HepG2 (cell line): ENCODE data around the gene ISCA2. TPM values are rescaled to one million over a fixed set of nuclear protein-coding genes. Genes with fewer than 3 reads are reported as not detected.

Experiments
- ATAC-seq: fragments of 200-7000 bp; cut with Tn5 transposase; 3 replicates; pipeline ENCODE4 v1.9.1; 2020; ENCODE audit warnings: mild to moderate bottlenecking, moderate library complexity
- BruUV-seq: library from RNA; stranded (reverse); fragments of 400-500 nt; replicated peaks from 2 replicates; lab custom pipeline; 2021; lab: Mats Ljungman, UMichigan
- CTCF ChIA-PET: fragments of 300-600 bp; formaldehyde crosslinking; extraction: SDS; loops from one replicate; lab custom pipeline; 2021; ENCODE audit warnings: low total read pairs, inconsistent platforms, low intra/inter-chr PET ratio; lab: Yijun Ruan, JAX
- POLR2A ChIA-PET: fragments of 350-600 bp; sonication (Branson Sonifier 250); formaldehyde crosslinking; loops from one replicate; lab custom pipeline; 2020; ENCODE audit warnings: antibody characterized with exemption, inconsistent platforms; lab: Yijun Ruan, JAX
- DNase-seq: peaks from one replicate; pipeline ENCODE4 v3.0.0-alpha.2; 2015; ENCODE audit warnings: low spot score
- FAIRE-seq: peaks from 3 replicates; lab custom pipeline; 2011; peaks lifted over from hg19 to GRCh38; lab: Jason Lieb, UNC
- H2AFZ ChIP-seq: one replicate; pipeline ENCODE4 v1.6.1; 2011; ENCODE audit warnings: low read length, inconsistent platforms
- H3K27ac ChIP-seq: fragments of 300-600 bp; 3 replicates; pipeline ENCODE4 v1.8.0; 2011; ENCODE audit warnings: mixed run types, mild to moderate bottlenecking, mixed read lengths, low read length, inconsistent platforms; ENCODE audit not compliant: insufficient read depth; ENCODE audit errors: extremely low read length
- H3K27me3 ChIP-seq, 2 experiments: fragments of 200-600 bp in 1 of 2; 2 replicates in 1 of 2; 3 replicates in 1 of 2; pipeline versions ENCODE4 v1.6.0 to v1.8.0; 2011; ENCODE audit warnings: low read length in 2 of 2, mild to moderate bottlenecking in 2 of 2, moderate library complexity in 2 of 2, inconsistent platforms in 1 of 2; ENCODE audit not compliant: insufficient read depth in 2 of 2, control insufficient read depth in 1 of 2
- H3K36me3 ChIP-seq, 2 experiments: fragments of 200-600 bp in 1 of 2; replicated peaks in 1 of 2; 2 replicates in 1 of 2; 3 replicates in 1 of 2; pipeline versions ENCODE4 v1.5.1 to v1.8.0; 2011; ENCODE audit warnings: low read length in 2 of 2, inconsistent platforms in 1 of 2; ENCODE audit not compliant: insufficient read depth in 2 of 2, control insufficient read depth in 1 of 2
- H3K4me1 ChIP-seq: 2 replicates; pipeline ENCODE4 v1.5.1; 2012; ENCODE audit warnings: low read length, inconsistent platforms; ENCODE audit not compliant: insufficient read depth
- H3K4me2 ChIP-seq: 2 replicates; pipeline ENCODE4 v1.6.0; 2011; ENCODE audit warnings: low read depth, low read length, inconsistent platforms
- H3K4me3 ChIP-seq, 3 experiments: fragments of 200-600 bp in 1 of 3; sonication (generic), shearing (Covaris generic) in 1 of 3; replicated peaks in 1 of 3; 2 replicates each; pipeline ENCODE4 v1.5.1; 2011 to 2016; ENCODE audit warnings: low read length in 3 of 3, inconsistent platforms in 2 of 3, low read depth in 2 of 3, mild to moderate bottlenecking in 2 of 3, control low read depth in 1 of 3, mixed read lengths in 1 of 3; ENCODE audit not compliant: insufficient read depth in 1 of 3
- H3K79me2 ChIP-seq: one replicate; pipeline ENCODE4 v1.6.1; 2011; ENCODE audit warnings: low read length, inconsistent platforms; ENCODE audit not compliant: insufficient read depth
- H3K9ac ChIP-seq: 2 replicates; pipeline ENCODE4 v1.6.0; 2011; ENCODE audit warnings: mild to moderate bottlenecking, low read depth, low read length, inconsistent platforms; ENCODE audit not compliant: insufficient read depth
- H3K9me3 ChIP-seq: 2 replicates; pipeline ENCODE4 v1.5.1; 2012; ENCODE audit warnings: mild to moderate bottlenecking, low read length
- H4K20me1 ChIP-seq: 2 replicates; pipeline ENCODE4 v1.6.0; 2011; ENCODE audit warnings: inconsistent platforms, mild to moderate bottlenecking, low read length, moderate library complexity; ENCODE audit not compliant: insufficient read depth
- AGO2 ChIP-seq: fragments of 200-400 bp; formaldehyde crosslinking; optimal IDR thresholded peaks from 2 replicates; pipeline ENCODE3; 2017; ENCODE audit warnings: mild to moderate bottlenecking, low read depth, low read length, moderate library complexity
- ATF7-NPFF ChIP-seq: sonication (generic); formaldehyde crosslinking; IDR thresholded peaks from 2 replicates; pipeline ENCODE4 v1.8.1; 2023; ENCODE audit warnings: mild to moderate bottlenecking, low read depth, missing genetic modification reagents, moderate library complexity
- BRD4 ChIP-seq: sonication (generic); formaldehyde crosslinking; IDR thresholded peaks from 2 replicates; pipeline ENCODE4 v1.4.0; 2020; ENCODE audit warnings: missing genetic modification reagents
- HDAC1 ChIP-seq: sonication (generic); formaldehyde crosslinking; IDR thresholded peaks from 2 replicates; pipeline ENCODE4 v1.5.1; 2020; ENCODE audit warnings: mild to moderate bottlenecking, missing genetic modification reagents
- KAT8 ChIP-seq: IDR thresholded peaks from 2 replicates; pipeline ENCODE4 v1.6.1; 2016; ENCODE audit warnings: missing genetic modification reagents, missing compliant biosample characterization
- MBNL3 ChIP-seq: fragments of 250-450 bp; sonication (Bioruptor Pico); conservative IDR thresholded peaks from 2 replicates; pipeline ENCODE4 v1.8.0; 2022; ENCODE audit warnings: mild to moderate bottlenecking, inconsistent platforms
- PAWR ChIP-seq: sonication (generic); formaldehyde crosslinking; IDR thresholded peaks from 2 replicates; pipeline ENCODE4 v1.4.0; 2020; ENCODE audit warnings: missing genetic modification reagents, mild to moderate bottlenecking, borderline replicate concordance
- REL ChIP-seq: sonication (generic); formaldehyde crosslinking; conservative IDR thresholded peaks from 2 replicates; pipeline ENCODE4 v1.8.0; 2022; ENCODE audit warnings: mild to moderate bottlenecking, missing genetic modification reagents, moderate library complexity
- RNF2 ChIP-seq: fragments of 450-650 bp; conservative IDR thresholded peaks from 2 replicates; pipeline ENCODE4 v1.6.1; 2016; ENCODE audit warnings: low read depth
- TBL1XR1 ChIP-seq: fragments of 150-350 bp; IDR thresholded peaks from 2 replicates; pipeline ENCODE4 v1.6.1; 2014; ENCODE audit warnings: borderline replicate concordance, low read length; ENCODE audit not compliant: partially characterized antibody
- ZBTB1 ChIP-seq: sonication (generic); formaldehyde crosslinking; IDR thresholded peaks from 2 replicates; pipeline ENCODE4 v1.4.0; 2020; ENCODE audit warnings: missing genetic modification reagents, borderline replicate concordance
- ZBTB4 ChIP-seq: sonication (generic); formaldehyde crosslinking; IDR thresholded peaks from 2 replicates; pipeline ENCODE4 v1.4.0; 2020; ENCODE audit warnings: missing genetic modification reagents, mild to moderate bottlenecking, borderline replicate concordance
- ZMAT3 ChIP-seq: sonication (generic); formaldehyde crosslinking; conservative IDR thresholded peaks from 2 replicates; pipeline ENCODE4 v1.7.0; 2021; ENCODE audit warnings: missing genetic modification reagents
- ZNF3 ChIP-seq: IDR thresholded peaks from 2 replicates; pipeline ENCODE4 v1.7.0; 2017; ENCODE audit warnings: inconsistent platforms
- ZNF329 ChIP-seq: sonication (generic); formaldehyde crosslinking; IDR thresholded peaks from 2 replicates; pipeline ENCODE4 v1.9.0; 2021; ENCODE audit warnings: low read depth, mild to moderate bottlenecking, missing genetic modification reagents
- ZNF841 ChIP-seq: sonication (generic); formaldehyde crosslinking; IDR thresholded peaks from 2 replicates; pipeline ENCODE4 v1.8.1; 2023; ENCODE audit warnings: missing genetic modification reagents, borderline replicate concordance
- ZNF879 ChIP-seq: sonication (generic); formaldehyde crosslinking; IDR thresholded peaks from 2 replicates; pipeline ENCODE4 v1.8.1; 2023; ENCODE audit warnings: missing genetic modification reagents
- ZSCAN9 ChIP-seq: IDR thresholded peaks from 2 replicates; pipeline ENCODE4 v1.6.1; 2016; ENCODE audit warnings: borderline replicate concordance
- WGBS: methylation state at CpG from one replicate; pipeline ENCODE4 v1.1.6; 2017; ENCODE audit warnings: low lambda C conversion rate; 5-methylcytosine and 5-hydroxymethylcytosine counted together
- in situ Hi-C: cut with HindIII; loops from 2 replicates; pipeline ENCODE4 v1.10.0; 2017; ENCODE audit warnings: low pct_unique_long_range_greater_than_20kb; ENCODE audit not compliant: extremely low pct_ligation_motif_present
- intact Hi-C: fragments of 100-400 bp; cut with micrococcal nuclease; formaldehyde crosslinking; loops from one replicate; pipeline ENCODE4 v1.10.0; 2022; ENCODE audit not compliant: unreplicated experiment
- polyA plus RNA-seq, 8 experiments: library from polyadenylated mRNA; depleted of rRNA in 3 of 8; stranded (reverse) in 7 of 8; unstranded in 1 of 8; fragments of >200 nt; fragmentation: Illumina TruSeq in 4 of 8; extraction: Trizol in 4 of 8; gene quantifications; 2 replicates each; pipeline versions ENCODE4 v1.2.1 to v1.2.3, GENCODE V29; 2011 to 2016; ENCODE audit warnings: low read depth in 4 of 8, missing spikeins in 1 of 8, mixed read lengths in 1 of 8; ENCODE audit not compliant: insufficient read depth in 1 of 8
- total RNA-seq, 5 experiments: library from RNA; depleted of rRNA; stranded (reverse); fragments of >200 nt; fragmentation: Illumina TruSeq; extraction: Trizol; gene quantifications; 2 replicates each; pipeline ENCODE4 v1.2.3, GENCODE V29; 2016; ENCODE audit warnings: low read depth in 1 of 5
- TF ChIP-seq, protein P1 (sequence below): sonication (generic); formaldehyde crosslinking; IDR thresholded peaks from 2 replicates; pipeline ENCODE4 v1.4.0; 2020; ENCODE audit warnings: mild to moderate bottlenecking, missing genetic modification reagents

Gene ISCA2
- total and polyA plus RNA-seq, 2 of the 13 experiments (the other 11 are each of a cell fraction or from before 2014, with no cell fraction given), result 32.1 to 43.4 TPM

DNA sequence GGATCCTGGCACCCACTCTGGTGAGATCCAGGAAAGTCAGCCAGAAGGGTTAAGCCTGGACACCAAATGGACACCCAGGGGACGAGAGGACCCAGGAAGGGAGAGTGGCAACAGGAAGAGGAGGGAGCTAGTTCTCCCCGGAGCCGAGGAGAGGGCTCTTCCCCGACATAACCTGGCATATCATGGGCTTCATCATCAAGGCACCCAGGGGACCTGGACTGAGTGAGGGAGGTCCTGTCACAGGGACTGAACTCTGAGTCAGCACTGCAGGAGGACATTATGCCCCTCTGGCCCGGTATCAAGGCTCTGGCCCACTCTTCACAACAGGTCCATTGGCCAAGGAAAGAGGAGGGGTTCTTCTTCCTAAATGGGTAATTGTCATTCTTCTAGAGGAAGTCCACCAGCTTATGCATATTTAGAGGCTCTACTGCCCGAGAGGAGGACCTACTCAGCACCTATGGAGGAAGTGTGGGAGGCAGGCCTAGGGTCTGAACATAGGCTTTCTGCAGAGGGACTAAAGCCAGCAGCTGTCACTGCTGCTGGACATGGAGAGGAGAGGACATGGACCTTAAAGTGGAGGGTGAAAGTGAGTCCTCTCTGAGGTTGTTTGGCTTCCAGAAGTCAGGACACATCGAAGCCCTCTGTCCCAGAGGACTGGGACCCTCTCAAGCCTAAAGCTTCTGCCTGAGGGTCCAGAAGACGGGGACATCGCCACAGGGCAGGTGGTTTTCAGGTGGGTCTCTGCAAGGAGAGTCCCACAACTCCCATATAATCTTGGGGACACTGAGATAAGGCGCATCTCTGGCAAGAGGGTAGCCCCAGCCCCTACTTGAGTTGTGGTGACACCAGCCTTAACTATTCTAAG is 18.6 kb downstream of the ISCA2 start:
- H3K79me2 ChIP-seq, result no peaks in the 10 kb centered on the region
- H3K36me3 ChIP-seq, result no peaks in the 10 kb centered on the region
- H3K9me3 ChIP-seq, result no peaks in the 10 kb centered on the region
- H3K9ac ChIP-seq, result no peak overlapping the region
- ATAC-seq, result no peak
- POLR2A ChIA-PET, result interaction anchor here (0.6 to 1.0 kb wide), 2 partner anchors 19 to 221 kb away, joined by 3 to 5 read pairs; partner anchors contain the start of genes ISCA2 and NPC2
- no TSS peak for BruUV-seq
- intact Hi-C loops, result no loop called here
- H3K27ac ChIP-seq, result no peak overlapping the region
- TF ChIP-seq ZNF329 (CRISPR knock-in tag), result no peak
- no peak for TF ChIP-seq MBNL3
- no peak for TF ChIP-seq HDAC1 (CRISPR knock-in tag)
- TF ChIP-seq ZBTB4 (CRISPR knock-in tag), result no peak
- TF ChIP-seq RNF2, result no peak
- no peak for TF ChIP-seq TBL1XR1
- TF ChIP-seq ZNF3, result no peak
- TF ChIP-seq ZBTB1 (CRISPR knock-in tag), result no peak
- no peak for TF ChIP-seq ZSCAN9 (CRISPR knock-in tag)
- TF ChIP-seq, protein P1, sequence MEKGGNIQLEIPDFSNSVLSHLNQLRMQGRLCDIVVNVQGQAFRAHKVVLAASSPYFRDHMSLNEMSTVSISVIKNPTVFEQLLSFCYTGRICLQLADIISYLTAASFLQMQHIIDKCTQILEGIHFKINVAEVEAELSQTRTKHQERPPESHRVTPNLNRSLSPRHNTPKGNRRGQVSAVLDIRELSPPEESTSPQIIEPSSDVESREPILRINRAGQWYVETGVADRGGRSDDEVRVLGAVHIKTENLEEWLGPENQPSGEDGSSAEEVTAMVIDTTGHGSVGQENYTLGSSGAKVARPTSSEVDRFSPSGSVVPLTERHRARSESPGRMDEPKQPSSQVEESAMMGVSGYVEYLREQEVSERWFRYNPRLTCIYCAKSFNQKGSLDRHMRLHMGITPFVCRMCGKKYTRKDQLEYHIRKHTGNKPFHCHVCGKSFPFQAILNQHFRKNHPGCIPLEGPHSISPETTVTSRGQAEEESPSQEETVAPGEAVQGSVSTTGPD (CRISPR knock-in tag), result no peak
- no peak for TF ChIP-seq ZMAT3
- no peak for TF ChIP-seq PAWR (CRISPR knock-in tag)
- TF ChIP-seq ZNF841 (CRISPR knock-in tag), result no peak
- no peak for TF ChIP-seq BRD4 (CRISPR knock-in tag)
- no peak for TF ChIP-seq KAT8 (CRISPR knock-in tag)
- TF ChIP-seq ATF7-NPFF (CRISPR knock-in tag), result no peak
- TF ChIP-seq REL (CRISPR knock-in tag), result no peak
- TF ChIP-seq AGO2, result no peak
- TF ChIP-seq ZNF879 (CRISPR knock-in tag), result no peak
- TF ChIP-seq, all 625 proteins: peak for 0
- DNase-seq (no peak), FAIRE-seq (no peak)
- H3K4me1 ChIP-seq, result peaks cover 47% of the 10 kb centered on the region
- in situ Hi-C loops, result no loop called here
- H3K27me3 ChIP-seq, result peaks cover 2 to 28% of the 10 kb centered on the region in 2 experiments; a peak in 3 of 5 replicates
- 37% methylated on average over 7 of the region's 10 CpGs for WGBS
- no peak overlapping the region for H3K4me3 ChIP-seq
- no peak overlapping the region for H2AFZ ChIP-seq
- no peak overlapping the region for H3K4me2 ChIP-seq
- H4K20me1 ChIP-seq, result no peaks in the 10 kb centered on the region
- CTCF ChIA-PET, result no interaction called here
